ENCODE data around the gene PDE8A.

The PDE8A gene

GRCh38 chr15:85008474-85009260 is 27.0 kb downstream of the PDE8A start (continued):
- TF ChIP-seq ZNF518A (tag by site-specific recombination; conservative IDR thresholded peaks at IDR 0.05; ENCODE audit: low read depth) = no peak
- no peak for TF ChIP-seq ZNF558 (tag by site-specific recombination; IDR thresholded peaks at IDR 0.05)
- TF ChIP-seq ZNF16 (tag by site-specific recombination; IDR thresholded peaks at IDR 0.05; ENCODE audit: low read depth) = no peak
- TF ChIP-seq ZNF670 (tag by site-specific recombination; IDR thresholded peaks at IDR 0.05; ENCODE audit: low read depth) = no peak
- peak; percentile 84 for TF ChIP-seq ZBTB17 (tag by site-specific recombination; IDR thresholded peaks at IDR 0.05)
- no peak for TF ChIP-seq ZNF449 (tag by site-specific recombination; IDR thresholded peaks at IDR 0.05)
- no peak for TF ChIP-seq ZNF658 (tag by site-specific recombination; IDR thresholded peaks at IDR 0.05)
- TF ChIP-seq SP3 (tag by site-specific recombination; IDR thresholded peaks at IDR 0.05) = no peak
- TF ChIP-seq ZNF513 (tag by site-specific recombination; IDR thresholded peaks at IDR 0.05) = no peak
- TF ChIP-seq ZNF521 (tag by site-specific recombination; IDR thresholded peaks at IDR 0.05) = no peak
- TF ChIP-seq KLF17 (tag by site-specific recombination; IDR thresholded peaks at IDR 0.05) = 0 out of 2 replicates have a peak, but pooled peaks have one; percentile 41
- no peak for TF ChIP-seq FEZF1 (tag by site-specific recombination; IDR thresholded peaks at IDR 0.05)
- no peak for TF ChIP-seq HOXA7 (CRISPR knock-in tag; IDR thresholded peaks at IDR 0.05; ENCODE audit: borderline replicate concordance)
- peak; percentile 82 for TF ChIP-seq ZSCAN4 (tag by site-specific recombination; IDR thresholded peaks at IDR 0.05)
- TF ChIP-seq ZNF324 (tag by site-specific recombination; IDR thresholded peaks at IDR 0.05) = no peak
- no peak for TF ChIP-seq OSR2 (tag by site-specific recombination; IDR thresholded peaks at IDR 0.05)
- TF ChIP-seq ZNF24 (tag by site-specific recombination; IDR thresholded peaks at IDR 0.05) = no peak
- no peak for TF ChIP-seq ZBTB7A (tag by site-specific recombination; IDR thresholded peaks at IDR 0.05; ENCODE audit: low read depth)
- no peak for TF ChIP-seq ZNF837 (tag by site-specific recombination; IDR thresholded peaks at IDR 0.05)
